CD14-positive monocyte (primary cell): ENCODE results near the gene ELMOD2. TPM values are rescaled to one million over a fixed set of nuclear protein-coding genes. Genes with fewer than 3 reads are reported as not detected.

ENCODE experiments used
- DNase-seq, 3 donors: peaks; one replicate each; pipeline ENCODE4 v3.0.0-alpha.2; 2011 to 2022
- H2AFZ ChIP-seq: 2 replicates; pipeline ENCODE4 v1.6.0; 2012; ENCODE audit warnings: mild to moderate bottlenecking, low read depth, low read length, inconsistent platforms; ENCODE audit not compliant: insufficient read depth, poor library complexity, severe bottlenecking
- H3K27ac ChIP-seq, 2 donors: 1 replicate in 1 of 2; 2 replicates in 1 of 2; pipeline ENCODE4 v1.5.1; 2012 to 2013; ENCODE audit warnings: low read length in 2 of 2, control low read depth in 1 of 2, inconsistent platforms in 1 of 2, low read depth in 1 of 2, mild to moderate bottlenecking in 1 of 2
- H3K27me3 ChIP-seq, 2 donors: one replicate each; pipeline versions ENCODE4 v1.6.0 to v1.6.1; 2011 to 2013; ENCODE audit warnings: low read length in 2 of 2; ENCODE audit not compliant: control insufficient read depth in 2 of 2, insufficient read depth in 2 of 2
- H3K36me3 ChIP-seq, 2 donors: replicated peaks in 1 of 2; 1 replicate in 1 of 2; 2 replicates in 1 of 2; pipeline versions ENCODE4 v1.5.1 to v1.6.1; 2012 to 2013; ENCODE audit warnings: low read length in 2 of 2, control low read depth in 1 of 2, inconsistent platforms in 1 of 2, mild to moderate bottlenecking in 1 of 2; ENCODE audit not compliant: insufficient read depth in 2 of 2, control insufficient read depth in 1 of 2
- H3K4me1 ChIP-seq, 2 donors: 1 replicate in 1 of 2; 2 replicates in 1 of 2; pipeline versions ENCODE4 v1.5.1 to v1.6.1; 2012 to 2013; ENCODE audit warnings: low read length in 2 of 2, control low read depth in 1 of 2, inconsistent platforms in 1 of 2, mild to moderate bottlenecking in 1 of 2, moderate library complexity in 1 of 2; ENCODE audit not compliant: insufficient read depth in 2 of 2, control insufficient read depth in 1 of 2
- H3K4me2 ChIP-seq: replicated peaks from 2 replicates; pipeline ENCODE3; 2012; ENCODE audit warnings: low read length, moderate library complexity, mild to moderate bottlenecking; ENCODE audit not compliant: poor library complexity, severe bottlenecking; ENCODE audit errors: extremely low read depth
- H3K4me3 ChIP-seq, 3 experiments: fragments of 200-600 bp in 1 of 3; sonication (generic) in 1 of 3; replicated peaks in 1 of 3; 1 replicate in 2 of 3; 2 replicates in 1 of 3; pipeline ENCODE4 v1.5.1; 2011 to 2013; ENCODE audit warnings: low read length in 3 of 3, mild to moderate bottlenecking in 3 of 3, control low read depth in 2 of 3, low read depth in 2 of 3, inconsistent platforms in 1 of 3, moderate library complexity in 1 of 3
- H3K79me2 ChIP-seq: 2 replicates; pipeline ENCODE4 v1.6.0; 2012; ENCODE audit warnings: mild to moderate bottlenecking, control low read depth, inconsistent platforms, low read length, moderate library complexity; ENCODE audit not compliant: insufficient read depth
- H3K9ac ChIP-seq: 2 replicates; pipeline ENCODE4 v1.6.0; 2017; ENCODE audit warnings: low read length, mild to moderate bottlenecking; ENCODE audit not compliant: insufficient read depth, poor library complexity, severe bottlenecking
- H3K9me3 ChIP-seq, 2 donors: replicated peaks in 1 of 2; 1 replicate in 1 of 2; 2 replicates in 1 of 2; pipeline versions ENCODE4 v1.5.1 to v1.6.1; 2012 to 2013; ENCODE audit warnings: low read length in 2 of 2, control low read depth in 1 of 2; ENCODE audit not compliant: control insufficient read depth in 1 of 2, insufficient read depth in 1 of 2
- H4K20me1 ChIP-seq: 2 replicates; pipeline ENCODE4 v1.6.0; 2012; ENCODE audit warnings: mild to moderate bottlenecking, low read length, control low read depth, moderate library complexity; ENCODE audit not compliant: insufficient read depth
- H3K27ac Mint-ChIP-seq, 7 donors: one replicate each; pipeline ENCODE4 v1.8.0; 2020; ENCODE audit warnings: mild to moderate bottlenecking in 7 of 7, mixed read lengths in 7 of 7, moderate library complexity in 6 of 7, inconsistent platforms in 2 of 7
- H3K27me3 Mint-ChIP-seq, 3 donors: one replicate each; pipeline ENCODE4 v1.8.0; 2021 to 2022; ENCODE audit warnings: low read depth in 3 of 3, mild to moderate bottlenecking in 3 of 3, mixed read lengths in 3 of 3, moderate library complexity in 3 of 3, inconsistent platforms in 1 of 3
- H3K36me3 Mint-ChIP-seq, 2 donors: one replicate each; pipeline ENCODE4 v1.8.0; 2020; ENCODE audit warnings: mixed read lengths in 2 of 2, inconsistent platforms in 1 of 2, mild to moderate bottlenecking in 1 of 2
- H3K4me1 Mint-ChIP-seq: one replicate; pipeline ENCODE4 v1.8.0; 2020; ENCODE audit warnings: mild to moderate bottlenecking, mixed read lengths
- H3K4me3 Mint-ChIP-seq, 2 donors: one replicate each; pipeline ENCODE4 v1.8.0; 2020; ENCODE audit warnings: mild to moderate bottlenecking in 2 of 2, mixed read lengths in 2 of 2, moderate library complexity in 1 of 2
- H3K9me3 Mint-ChIP-seq, 7 donors: one replicate each; pipeline ENCODE4 v1.8.0; 2020 to 2022; ENCODE audit warnings: mixed read lengths in 7 of 7, mild to moderate bottlenecking in 6 of 7, moderate library complexity in 6 of 7, inconsistent platforms in 2 of 7
- CTCF ChIP-seq: fragments of 200-600 bp; IDR thresholded peaks from one replicate; pipeline ENCODE4 v1.8.0; 2022; ENCODE audit warnings: antibody characterized with exemption, mild to moderate bottlenecking
- WGBS: methylation state at CpG from one replicate; pipeline ENCODE4 v1.1.5; 2013; ENCODE audit warnings: missing lambda C conversion rate; ENCODE audit not compliant: insufficient coverage; 5-methylcytosine and 5-hydroxymethylcytosine counted together
- intact Hi-C, 2 donors: fragments of 100-400 bp; cut with micrococcal nuclease; formaldehyde crosslinking; loops; one replicate each; pipeline versions ENCODE4 v1.15.0 to v1.15.1; 2023
- polyA plus RNA-seq, 3 donors: library from polyadenylated mRNA; depleted of rRNA in 1 of 3; unstranded in 2 of 3; stranded (reverse) in 1 of 3; fragments of 300-500 nt in 2 of 3; fragments of >200 nt in 1 of 3; fragmentation: Illumina TruSeq in 2 of 3; gene quantifications; 1 replicate in 2 of 3; 2 replicates in 1 of 3; pipeline ENCODE4 v1.2.3, GENCODE V29; 2012 to 2021

ELMOD2 gene
- polyA plus RNA-seq, 3 donors, result 4.0 to 7.6 (median 4.9) TPM

DNA sequence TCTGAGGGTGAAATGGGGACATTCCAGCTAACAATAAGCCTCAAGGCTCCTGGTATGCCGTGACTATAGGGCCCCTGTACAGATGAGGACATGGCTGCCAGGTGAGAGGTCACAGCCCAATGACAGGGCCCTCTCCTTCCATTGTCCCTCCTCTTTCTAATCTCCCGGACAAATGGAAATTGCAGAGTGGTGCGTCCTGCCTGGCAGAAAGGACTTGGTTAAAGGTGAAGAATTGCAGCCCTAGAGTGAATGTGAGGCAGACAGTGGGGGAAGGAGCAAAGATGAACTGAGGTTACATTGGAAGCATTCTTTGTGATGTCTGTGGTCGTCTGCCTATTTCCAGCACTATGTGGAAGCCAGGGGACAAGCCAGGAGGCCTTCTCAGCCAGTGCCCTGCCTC is 51.5 kb downstream of the ELMOD2 start:
- no peaks in the 10 kb centered on the region for H3K36me3 Mint-ChIP-seq
- no peak overlapping the region for H3K9ac ChIP-seq
- H2AFZ ChIP-seq, result no peak overlapping the region
- H3K4me3 ChIP-seq, result no peak overlapping the region
- H3K27ac ChIP-seq, result no peak overlapping the region
- no peaks in the 10 kb centered on the region for H3K4me1 ChIP-seq
- no peak overlapping the region for H3K27ac Mint-ChIP-seq
- WGBS, result no CpG with 5 or more reads among the region's 4 CpGs
- H3K9me3 Mint-ChIP-seq, result peaks cover 2 to 22% (median 15%) of the 10 kb centered on the region in 7 donors
- DNase-seq, result no peak
- H3K36me3 ChIP-seq, result no peaks in the 10 kb centered on the region
- no peak overlapping the region for H3K4me3 Mint-ChIP-seq
- H3K27me3 Mint-ChIP-seq, result peaks cover 46 to 64% (median 57%) of the 10 kb centered on the region in 3 donors
- H3K9me3 ChIP-seq, result peaks cover 5 to 15% of the 10 kb centered on the region in 2 donors
- H3K27me3 ChIP-seq, result peaks cover 43 to 47% of the 10 kb centered on the region in 2 donors
- H3K79me2 ChIP-seq, result no peaks in the 10 kb centered on the region
- H3K4me1 Mint-ChIP-seq, result no peaks in the 10 kb centered on the region
- TF ChIP-seq CTCF, result no peak
- H3K4me2 ChIP-seq, result no peak overlapping the region
- H4K20me1 ChIP-seq, result no peaks in the 10 kb centered on the region
- intact Hi-C loops, result no loop called here

DNA sequence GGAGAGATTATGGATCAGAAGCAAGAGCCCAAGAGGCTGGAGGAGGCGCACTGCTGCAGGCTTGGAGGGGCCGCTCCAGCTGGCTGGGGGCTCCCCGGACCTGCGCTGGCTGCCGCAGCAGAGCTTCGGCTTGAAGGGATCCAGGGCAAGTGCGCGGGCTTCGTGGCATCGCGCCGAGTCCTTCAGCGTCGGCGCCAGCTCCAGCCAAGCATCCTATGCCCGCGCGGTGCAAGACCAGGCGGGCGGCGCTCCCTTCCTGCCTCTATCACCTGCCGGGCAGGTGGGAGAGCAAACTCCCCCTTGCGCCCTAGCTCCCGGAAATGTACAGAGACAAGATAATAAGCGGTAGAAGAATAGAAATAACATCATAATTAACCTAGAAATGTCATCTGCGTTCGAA is 55.3 kb downstream of the ELMOD2 start:
- TF ChIP-seq CTCF, result no peak
- H3K27me3 ChIP-seq, result peaks cover 28 to 40% of the 10 kb centered on the region in 2 donors
- H2AFZ ChIP-seq, result no peak overlapping the region
- intact Hi-C loops, result no loop called here
- peaks cover 0 to 6% of the 10 kb centered on the region in 2 donors for H3K9me3 ChIP-seq
- no peaks in the 10 kb centered on the region for H3K36me3 ChIP-seq
- peaks cover 0 to 3% (median 0%) of the 10 kb centered on the region in 7 donors for H3K9me3 Mint-ChIP-seq
- H3K36me3 Mint-ChIP-seq, result no peaks in the 10 kb centered on the region
- no peak overlapping the region for H3K9ac ChIP-seq
- H4K20me1 ChIP-seq, result no peaks in the 10 kb centered on the region
- no peaks in the 10 kb centered on the region for H3K4me1 ChIP-seq
- H3K27ac ChIP-seq, result no peak overlapping the region
- H3K79me2 ChIP-seq, result no peaks in the 10 kb centered on the region
- peak overlapping the region in 1 of 7 donors; percentile 40 for H3K27ac Mint-ChIP-seq
- no peaks in the 10 kb centered on the region for H3K4me1 Mint-ChIP-seq
- no peak for DNase-seq
- 15% methylated on average over 14 of the region's 27 CpGs for WGBS
- H3K27me3 Mint-ChIP-seq, result peaks cover 34 to 51% (median 36%) of the 10 kb centered on the region in 3 donors
- no peak overlapping the region for H3K4me2 ChIP-seq
- H3K4me3 ChIP-seq, result no peak overlapping the region
- peak overlapping the region in 1 of 2 donors; percentile 39 for H3K4me3 Mint-ChIP-seq
